ELR (cell line): ENCODE data around the gene DENND4C.

Experiments
- DNase-seq: peaks from one replicate; pipeline ENCODE4 v3.0.0-alpha.2; 2015; ENCODE audit warnings: low read depth

The DENND4C gene

GRCh38 chr9:19269582-19269981, 39.1 kb downstream of the DENND4C start:
- no peak for DNase-seq

- no peak for DNase-seq
Observed at GRCh38 chr9:19270421-19270949, 40.0 kb downstream of the DENND4C start.

- no peak for DNase-seq
Observed at GRCh38 chr9:19271081-19271480, 40.6 kb downstream of the DENND4C start.

GRCh38 chr9:19281801-19282200, 51.3 kb downstream of the DENND4C start:
- no peak for DNase-seq

GRCh38 chr9:19283072-19283710, 52.7 kb downstream of the DENND4C start:
- DNase-seq: no peak

- DNase-seq: no peak
Observed at GRCh38 chr9:19284729-19285128, 54.2 kb downstream of the DENND4C start.

GRCh38 chr9:19286634-19287188, 56.2 kb downstream of the DENND4C start:
- DNase-seq: no peak

- no peak for DNase-seq
Observed at GRCh38 chr9:19288081-19288480, 57.6 kb downstream of the DENND4C start.

GRCh38 chr9:19290103-19290502, 59.6 kb downstream of the DENND4C start:
- DNase-seq: no peak

GRCh38 chr9:19294219-19294618, 63.7 kb downstream of the DENND4C start:
- DNase-seq: no peak

- no peak for DNase-seq
Observed at GRCh38 chr9:19298436-19299000, 68.0 kb downstream of the DENND4C start.

- DNase-seq: no peak
Observed at GRCh38 chr9:19303216-19303615, 72.7 kb downstream of the DENND4C start.

- no peak for DNase-seq
Observed at GRCh38 chr9:19306568-19306967, 76.1 kb downstream of the DENND4C start.

GRCh38 chr9:19310246-19310645, 79.8 kb downstream of the DENND4C start:
- DNase-seq: no peak

- no peak for DNase-seq
Observed at GRCh38 chr9:19313573-19313972, 83.1 kb downstream of the DENND4C start.

- DNase-seq: no peak
Observed at GRCh38 chr9:19320495-19320894, 90.0 kb downstream of the DENND4C start.

- DNase-seq: no peak
Observed at GRCh38 chr9:19331877-19332276, 101.4 kb downstream of the DENND4C start.

GRCh38 chr9:19336166-19336565, 105.7 kb downstream of the DENND4C start:
- no peak for DNase-seq

GRCh38 chr9:19342947-19343346, 112.5 kb downstream of the DENND4C start:
- peak; percentile 13 for DNase-seq

GRCh38 chr9:19358701-19359100, 128.2 kb downstream of the DENND4C start:
- no peak for DNase-seq

GRCh38 chr9:19369107-19369506, 138.6 kb downstream of the DENND4C start:
- no peak for DNase-seq

GRCh38 chr9:19371942-19372341, 141.4 kb downstream of the DENND4C start:
- peak; percentile 47 for DNase-seq

- peak; percentile 8 for DNase-seq
Observed at GRCh38 chr9:19372567-19372966, 142.1 kb downstream of the DENND4C start.

- peak; percentile 24 for DNase-seq
Observed at GRCh38 chr9:19373527-19373926, 143.0 kb downstream of the DENND4C start.
